Activated CD8-positive, alpha-beta memory T cell treated with anti-CD3 and anti-CD28 coated beads for 48 hours (primary cell): ENCODE measurements around the gene AATK.
"Not testable (repeated sequence)": the region's sequence is repeated elsewhere in the genome, so short reads cannot be mapped to it uniquely, and the experiment has no call there.

Source experiments
- DNase-seq, 3 experiments: peaks; one replicate each; pipeline ENCODE4 v3.0.0-alpha.2; 2020; ENCODE audit warnings: low read depth in 2 of 3, low spot score in 2 of 3

Gene AATK

GRCh38 chr17:81147701-81148100, 18.3 kb downstream of the AATK start:
- DNase-seq = no peak

GRCh38 chr17:81146208-81146607, 19.8 kb downstream of the AATK start:
- DNase-seq = not testable (repeated sequence)

GRCh38 chr17:81144423-81144781, 21.6 kb downstream of the AATK start:
- no peak for DNase-seq

GRCh38 chr17:81143717-81144422, 22.2 kb downstream of the AATK start:
- DNase-seq = no peak

- no peak for DNase-seq
Measured at GRCh38 chr17:81143200-81143527, 22.9 kb downstream of the AATK start.

DNA sequence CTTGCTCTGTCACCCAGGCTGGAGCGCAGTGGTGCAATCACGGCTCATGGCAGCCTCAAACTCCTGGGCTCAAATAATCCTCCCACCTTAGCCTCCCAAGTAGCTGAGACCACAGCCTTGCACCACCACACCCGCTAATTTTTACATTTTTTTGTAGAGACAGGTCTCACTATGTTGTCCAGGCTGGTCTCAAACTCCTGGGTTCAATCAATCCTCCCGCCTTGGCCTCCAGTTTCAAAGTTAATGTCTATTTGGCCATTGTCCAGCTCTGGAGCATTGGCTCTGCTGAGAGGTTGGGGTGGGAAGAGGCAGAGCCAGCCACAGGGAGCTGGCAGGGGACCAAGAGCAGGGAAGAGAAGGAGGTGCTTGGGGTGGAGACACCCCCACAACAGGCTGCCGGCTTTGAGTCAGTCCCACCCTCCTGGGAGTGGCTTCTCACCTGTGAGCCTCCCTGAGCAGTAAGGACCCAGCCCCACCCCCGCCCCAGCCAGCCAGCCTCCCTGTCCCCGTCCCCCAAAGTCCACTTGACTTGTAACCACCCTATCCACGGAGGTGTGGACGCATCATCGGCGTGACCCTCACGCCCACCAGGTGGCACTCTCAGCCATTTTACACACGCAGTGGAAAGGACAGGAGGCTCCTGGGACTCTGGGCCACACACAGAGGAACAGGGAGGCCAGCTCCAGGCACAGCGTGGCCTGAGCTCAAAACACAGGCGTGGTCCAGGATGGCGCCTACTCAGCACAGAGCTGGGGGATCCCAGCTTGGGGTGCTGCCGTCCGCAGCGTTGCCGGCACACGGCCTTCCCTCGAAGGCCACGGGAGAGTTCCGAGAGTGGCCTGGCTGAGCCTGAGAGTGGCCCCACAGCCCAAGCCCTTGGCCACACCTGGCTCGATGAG, 23.5 kb downstream of the AATK start:
- DNase-seq = peak in 1 of 3 experiments; percentile 26

DNA sequence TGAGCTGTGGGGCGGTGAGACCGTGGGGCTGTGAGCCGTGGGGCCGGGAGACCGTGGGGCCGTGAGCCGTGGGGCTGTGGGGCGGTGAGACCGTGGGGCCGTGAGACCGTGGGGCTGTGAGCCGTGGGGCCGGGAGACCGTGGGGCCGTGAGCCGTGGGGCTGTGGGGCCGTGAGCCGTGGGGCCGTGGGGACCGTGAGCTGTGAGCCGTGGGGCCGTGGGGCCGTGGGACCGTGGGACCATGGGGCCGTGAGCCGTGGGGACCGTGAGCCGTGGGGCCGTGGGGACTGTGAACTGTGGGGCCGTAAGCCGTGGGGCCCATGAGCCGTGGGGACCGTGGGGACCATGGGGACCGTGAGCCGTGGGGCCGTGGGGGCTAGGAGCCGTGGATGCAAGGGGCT, 25.3 kb downstream of the AATK start:
- DNase-seq = no peak

DNA sequence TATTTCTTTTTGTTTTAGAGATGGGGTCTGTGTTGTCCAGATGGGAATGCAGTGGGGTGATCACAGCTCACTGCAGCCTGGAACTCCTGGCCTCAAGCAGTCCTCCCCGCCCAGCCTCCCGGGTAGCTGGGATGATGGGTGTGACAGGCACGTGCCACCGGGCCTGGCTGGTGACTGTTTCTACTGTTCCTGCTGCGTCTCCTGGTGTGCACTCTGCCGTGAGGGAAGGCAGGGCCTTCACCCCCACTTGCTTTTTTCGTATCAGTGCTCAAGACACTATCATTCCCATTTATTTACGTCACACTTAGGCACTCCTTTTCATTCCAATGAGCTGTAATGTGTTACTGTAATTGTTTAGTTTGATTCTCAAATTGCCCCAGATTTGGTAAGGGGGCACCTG, 26.0 kb downstream of the AATK start:
- DNase-seq = no peak

DNA sequence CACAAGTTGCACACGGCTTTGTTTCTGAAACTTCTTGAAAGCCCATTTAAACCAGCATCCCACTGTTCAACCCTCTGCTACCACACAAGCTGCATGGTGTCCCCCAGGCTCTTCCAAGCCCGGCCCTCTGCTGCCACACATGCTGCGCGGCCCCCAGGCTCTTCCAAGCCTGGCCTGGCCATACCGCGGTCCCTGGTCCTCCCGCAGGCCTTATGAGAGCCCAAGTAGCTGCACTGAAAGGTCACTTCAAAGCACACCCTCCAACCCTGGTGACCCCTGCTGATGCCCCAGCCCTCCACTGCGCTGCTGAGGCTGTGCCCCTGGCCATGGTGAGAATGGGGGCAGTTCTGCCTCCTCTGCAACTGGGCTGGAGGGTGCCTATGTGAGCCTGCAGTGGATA, 26.6 kb downstream of the AATK start:
- DNase-seq = no peak

DNA sequence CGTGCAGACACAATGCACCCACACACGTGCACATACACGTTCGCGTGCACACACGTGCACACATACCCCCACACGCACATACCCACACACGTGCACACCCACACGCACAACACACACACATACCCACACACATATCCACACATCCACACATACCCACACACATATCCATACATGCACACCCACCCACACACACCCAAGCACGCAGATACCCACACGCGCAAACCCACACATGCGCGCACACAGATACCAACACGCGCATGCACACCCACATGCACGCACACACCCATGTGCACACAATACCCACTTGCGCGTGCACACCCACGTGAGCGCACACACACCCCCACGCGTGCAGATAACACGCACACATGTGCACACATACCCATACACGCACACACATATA, 27.5 kb downstream of the AATK start:
- no peak for DNase-seq

DNA sequence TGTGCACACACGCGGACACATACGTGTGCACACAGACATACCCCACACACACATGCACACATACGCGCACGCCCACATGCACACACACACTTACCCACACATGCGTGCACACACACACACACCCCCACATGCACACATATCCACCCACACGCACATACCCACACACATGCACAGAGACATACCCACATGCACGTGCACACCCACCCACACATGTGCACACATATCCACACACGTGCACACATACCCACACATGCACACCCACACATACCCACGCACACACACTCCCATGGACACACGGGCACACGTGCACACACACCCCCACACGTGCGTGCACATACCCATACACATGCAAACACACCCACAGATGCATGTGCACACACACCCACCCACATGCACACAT, 27.9 kb downstream of the AATK start:
- no peak for DNase-seq

DNA sequence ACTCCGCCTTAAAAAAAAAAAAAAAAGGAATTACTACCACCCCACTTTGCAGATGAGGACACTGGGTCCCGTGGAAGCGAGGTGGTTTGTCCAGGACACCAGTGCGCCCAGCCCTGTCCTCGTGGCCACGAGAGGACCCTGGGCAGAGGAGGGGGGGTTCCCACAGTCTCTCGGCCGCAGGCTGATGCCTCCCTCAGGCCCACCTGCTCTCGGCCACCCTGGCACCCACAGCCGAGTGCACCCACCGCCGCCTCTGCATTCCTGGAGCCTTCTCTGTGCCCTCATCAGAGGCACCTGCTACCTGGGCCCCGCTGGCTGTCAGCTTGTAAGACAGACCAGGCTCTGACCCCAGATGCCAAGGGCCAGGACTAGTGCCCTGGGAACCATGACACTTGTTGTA, 28.8 kb downstream of the AATK start:
- no peak for DNase-seq

- DNase-seq = no peak
Measured at GRCh38 chr17:81136366-81136765, 29.7 kb downstream of the AATK start.

GRCh38 chr17:81135505-81136278, 30.3 kb downstream of the AATK start:
- DNase-seq = no peak

- no peak for DNase-seq
Measured at GRCh38 chr17:81134064-81134781, 31.8 kb downstream of the AATK start.

GRCh38 chr17:81132770-81133723, 33.0 kb downstream of the AATK start:
- DNase-seq = no peak

- no peak for DNase-seq
Measured at GRCh38 chr17:81132197-81132540, 33.9 kb downstream of the AATK start.

DNA sequence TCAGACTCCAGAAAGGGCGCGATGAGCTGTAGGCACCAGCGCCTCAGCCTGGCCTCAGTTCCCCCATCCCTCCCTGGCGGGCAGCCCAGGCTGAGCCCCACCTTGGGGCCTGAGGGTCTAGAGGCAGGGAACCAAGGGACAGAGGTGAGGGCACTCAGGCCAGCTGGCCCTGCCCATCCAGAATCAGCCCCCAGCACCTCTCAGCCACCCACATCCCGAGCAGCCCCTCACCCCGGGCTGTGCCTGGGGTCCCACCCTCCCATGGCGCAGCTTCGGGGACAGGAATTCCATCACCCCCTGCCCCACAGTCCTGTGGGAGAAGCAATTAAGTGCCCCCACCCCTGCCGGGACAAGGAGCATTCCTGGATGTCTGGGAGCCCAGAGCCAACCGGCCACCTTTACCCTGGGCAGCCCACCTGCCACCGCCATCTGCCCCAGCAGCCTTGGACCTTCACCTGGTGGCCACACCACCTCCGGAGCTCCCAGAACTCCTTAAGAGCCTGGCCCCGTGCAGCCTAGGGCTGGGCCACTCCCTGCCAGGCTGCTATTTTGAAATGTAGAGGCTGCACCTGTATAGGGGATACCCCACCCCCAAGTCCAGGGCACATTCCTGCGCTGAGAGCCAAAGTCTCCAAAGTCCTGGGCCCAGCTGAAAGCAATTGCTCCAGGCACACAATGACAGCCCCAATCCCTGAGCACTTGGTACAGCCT, 34.4 kb downstream of the AATK start:
- DNase-seq = no peak
